H1 (cell line): ENCODE measurements around the gene PREX1. TPM values are rescaled to one million over a fixed set of nuclear protein-coding genes. Genes with fewer than 3 reads are reported as not detected.

Experiments
- CTCF ChIA-PET: fragments of 300-600 bp; sonication (Branson Sonifier 250); formaldehyde crosslinking; loops from one replicate; lab custom pipeline; 2021; ENCODE audit not compliant: partially characterized antibody; lab: Charles Lee
- POLR2A ChIA-PET: fragments of 300-600 bp; sonication (Branson Sonifier 250); formaldehyde crosslinking; loops from one replicate; lab custom pipeline; 2021; ENCODE audit warnings: inconsistent platforms; ENCODE audit not compliant: partially characterized antibody; lab: Charles Lee
- DNase-seq, 2 experiments: peaks; one replicate each; pipeline versions ENCODE4 v3.0.0 to v3.0.0-alpha.2; 2010 to 2022; ENCODE audit warnings: low spot score in 2 of 2, low read depth in 1 of 2, mixed read lengths in 1 of 2
- FAIRE-seq: peaks from 2 replicates; lab custom pipeline; 2011; peaks lifted over from hg19 to GRCh38; lab: Jason Lieb, UNC
- H2AFZ ChIP-seq: 2 replicates; pipeline ENCODE4 v1.8.1; 2012; ENCODE audit warnings: low read length, inconsistent platforms
- H2AK5ac ChIP-seq: 2 replicates; pipeline ENCODE4 v1.6.1; 2013; ENCODE audit warnings: low read depth, low read length
- H2BK120ac ChIP-seq: replicated peaks from 2 replicates; pipeline ENCODE3; 2013; ENCODE audit warnings: low read depth, low read length, inconsistent platforms
- H2BK12ac ChIP-seq: 2 replicates; pipeline ENCODE4 v1.6.1; 2013; ENCODE audit warnings: low read depth, low read length
- H2BK15ac ChIP-seq: 2 replicates; pipeline ENCODE4 v1.6.1; 2013; ENCODE audit warnings: low read length
- H2BK20ac ChIP-seq: 2 replicates; pipeline ENCODE4 v1.6.1; 2013; ENCODE audit warnings: low read length
- H2BK5ac ChIP-seq: 2 replicates; pipeline ENCODE4 v1.6.1; 2013; ENCODE audit warnings: low read depth, low read length
- H3K14ac ChIP-seq: 2 replicates; pipeline ENCODE4 v1.6.1; 2013; ENCODE audit warnings: inconsistent platforms; ENCODE audit not compliant: insufficient read length
- H3K18ac ChIP-seq: 2 replicates; pipeline ENCODE4 v1.6.1; 2013; ENCODE audit warnings: low read length; ENCODE audit errors: extremely low read depth
- H3K23ac ChIP-seq: 2 replicates; pipeline ENCODE4 v1.6.1; 2013; ENCODE audit warnings: inconsistent platforms; ENCODE audit not compliant: insufficient read length
- H3K23me2 ChIP-seq: 2 replicates; pipeline ENCODE4 v1.6.1; 2013; ENCODE audit warnings: low read depth, low read length
- H3K27ac ChIP-seq: 2 replicates; pipeline ENCODE4 v1.6.1; 2011; ENCODE audit warnings: low read depth, low read length, inconsistent platforms
- H3K27me3 ChIP-seq, 4 experiments: replicated peaks in 1 of 4; 1 replicate in 1 of 4; 2 replicates in 3 of 4; pipeline versions ENCODE4 v1.6.1 to v1.8.1; 2011 to 2013; ENCODE audit warnings: low read length in 3 of 4, mild to moderate bottlenecking in 3 of 4, inconsistent platforms in 2 of 4, mixed read lengths in 2 of 4, moderate library complexity in 1 of 4; ENCODE audit not compliant: control insufficient read depth in 3 of 4, insufficient read depth in 3 of 4; ENCODE audit errors: extremely low read depth in 1 of 4
- H3K36me3 ChIP-seq, 4 experiments: 2 replicates each; pipeline versions ENCODE4 v1.6.1 to v1.8.1; 2011 to 2013; ENCODE audit warnings: mild to moderate bottlenecking in 4 of 4, low read length in 3 of 4, moderate library complexity in 2 of 4, control low read depth in 1 of 4, inconsistent platforms in 1 of 4; ENCODE audit not compliant: insufficient read depth in 4 of 4, control insufficient read depth in 2 of 4
- H3K4ac ChIP-seq: replicated peaks from 2 replicates; pipeline ENCODE3; 2013; ENCODE audit warnings: low read length, low read depth, mixed read lengths, inconsistent platforms; ENCODE audit not compliant: insufficient read length
- H3K4me1 ChIP-seq, 4 experiments: replicated peaks in 1 of 4; 1 replicate in 1 of 4; 2 replicates in 3 of 4; pipeline versions ENCODE4 v1.6.1 to v1.8.1; 2011 to 2013; ENCODE audit warnings: low read length in 3 of 4, inconsistent platforms in 2 of 4, mixed read lengths in 1 of 4; ENCODE audit not compliant: insufficient read depth in 4 of 4, control insufficient read depth in 3 of 4
- H3K4me2 ChIP-seq, 2 experiments: 2 replicates each; pipeline versions ENCODE4 v1.6.1 to v1.8.1; 2011 to 2013; ENCODE audit warnings: low read depth in 2 of 2, low read length in 2 of 2, control low read depth in 1 of 2, inconsistent platforms in 1 of 2, mild to moderate bottlenecking in 1 of 2; ENCODE audit not compliant: insufficient read depth in 1 of 2
- H3K4me3 ChIP-seq, 4 experiments: fragments of 200-600, 300-600 bp in 1 of 4; sonication (generic), shearing (Covaris generic), sonication (Bioruptor Twin) in 1 of 4; 2 replicates each; pipeline versions ENCODE4 v1.5.1 to v1.8.1; 2011 to 2016; ENCODE audit warnings: low read length in 4 of 4, low read depth in 3 of 4, control low read depth in 2 of 4, inconsistent platforms in 2 of 4, mild to moderate bottlenecking in 2 of 4, mixed read lengths in 1 of 4, moderate library complexity in 1 of 4; ENCODE audit not compliant: insufficient read depth in 2 of 4; ENCODE audit errors: extremely low read depth in 1 of 4
- H3K56ac ChIP-seq: replicated peaks from 2 replicates; pipeline ENCODE3; 2013; ENCODE audit warnings: low read depth, mild to moderate bottlenecking, mixed read lengths, low read length, inconsistent platforms; ENCODE audit not compliant: insufficient read length
- H3K79me1 ChIP-seq: 2 replicates; pipeline ENCODE4 v1.6.1; 2013; ENCODE audit warnings: low read depth, low read length, control low read depth
- H3K79me2 ChIP-seq, 2 experiments: 2 replicates each; pipeline versions ENCODE4 v1.6.1 to v1.8.1; 2012 to 2013; ENCODE audit warnings: low read length in 2 of 2, mild to moderate bottlenecking in 2 of 2, inconsistent platforms in 1 of 2; ENCODE audit not compliant: insufficient read depth in 2 of 2, control insufficient read depth in 1 of 2
- H3K9ac ChIP-seq, 4 experiments: replicated peaks in 1 of 4; 1 replicate in 1 of 4; 2 replicates in 3 of 4; pipeline versions ENCODE4 v1.6.1 to v1.8.1; 2011 to 2013; ENCODE audit warnings: low read depth in 3 of 4, low read length in 3 of 4, control low read depth in 2 of 4, mild to moderate bottlenecking in 2 of 4, moderate library complexity in 2 of 4, inconsistent platforms in 1 of 4; ENCODE audit errors: extremely low read depth in 1 of 4
- H3K9me3 ChIP-seq, 2 experiments: 2 replicates each; pipeline versions ENCODE4 v1.6.1 to v1.8.1; 2012 to 2013; ENCODE audit warnings: mild to moderate bottlenecking in 2 of 2, moderate library complexity in 2 of 2, control low read depth in 1 of 2, inconsistent platforms in 1 of 2, low read depth in 1 of 2, low read length in 1 of 2, mixed read lengths in 1 of 2; ENCODE audit not compliant: insufficient read depth in 2 of 2
- H4K20me1 ChIP-seq, 2 experiments: replicated peaks in 1 of 2; 2 replicates each; pipeline versions ENCODE3 to v1.8.1; 2011 to 2013; ENCODE audit warnings: inconsistent platforms in 2 of 2, low read length in 2 of 2, mild to moderate bottlenecking in 1 of 2; ENCODE audit not compliant: insufficient read depth in 2 of 2, control insufficient read depth in 1 of 2
- H4K5ac ChIP-seq: 2 replicates; pipeline ENCODE4 v1.6.1; 2013; ENCODE audit warnings: low read length, low read depth, mixed read lengths, inconsistent platforms; ENCODE audit not compliant: insufficient read length
- H4K8ac ChIP-seq: 2 replicates; pipeline ENCODE4 v1.8.0; 2013; ENCODE audit warnings: mild to moderate bottlenecking, moderate library complexity, low read length, inconsistent platforms; ENCODE audit not compliant: insufficient read depth; ENCODE audit errors: extremely low read depth
- H4K91ac ChIP-seq: replicated peaks from 2 replicates; pipeline ENCODE3; 2013; ENCODE audit warnings: low read length, mixed read lengths, inconsistent platforms; ENCODE audit not compliant: insufficient read length
- E2F6 ChIP-seq: IDR thresholded peaks from 2 replicates; pipeline ENCODE4 v1.6.1; 2012; ENCODE audit warnings: inconsistent platforms
- NANOG ChIP-seq: IDR thresholded peaks from 2 replicates; pipeline ENCODE4 v1.6.1; 2011; ENCODE audit warnings: low read length, low read depth, mild to moderate bottlenecking, inconsistent platforms; ENCODE audit not compliant: insufficient read depth, poor library complexity, severe bottlenecking
- WGBS, 2 experiments: shearing (Covaris generic) in 1 of 2; methylation state at CpG; one replicate each; pipeline versions ENCODE4 v1.1.6 to v1.1.7; 2013 to 2015; ENCODE audit warnings: low lambda C conversion rate in 2 of 2, mixed read lengths in 2 of 2, inconsistent platforms in 1 of 2, low coverage in 1 of 2, missing lambda C conversion rate in 1 of 2; ENCODE audit not compliant: insufficient replicate concordance in 2 of 2, insufficient coverage in 1 of 2, insufficient read length in 1 of 2; ENCODE audit errors: extremely low coverage in 1 of 2, missing lambda C conversion rate in 1 of 2; 5-methylcytosine and 5-hydroxymethylcytosine counted together
- polyA plus RNA-seq, 7 experiments: library from polyadenylated mRNA; depleted of rRNA in 3 of 7; stranded (reverse) in 5 of 7; unstranded in 2 of 7; fragments of >200 nt in 5 of 7; fragments of 200-250 nt in 2 of 7; gene quantifications; 1 replicate in 5 of 7; 2 replicates in 1 of 7; 4 replicates in 1 of 7; pipeline versions ENCODE4 v1.2.1 to v1.2.3, GENCODE V29; 2011 to 2013; ENCODE audit warnings: missing spikeins in 2 of 7, mixed read lengths in 2 of 7
- total RNA-seq: library from RNA; stranded (reverse); fragmentation: NEBNext Ultra II Directional; extraction: Animal tissue kit (Norgen Biotek cat#: 25700); gene quantifications from 2 replicates; pipeline ENCODE4 v1.2.1, GENCODE V29; 2021

PREX1 gene
- total and polyA plus RNA-seq, 2 of the 8 experiments (the other 6 are each of a cell fraction or from before 2014, with no cell fraction given), result 10.7 to 12.8 TPM

- ChIA-PET POLR2A (no interaction called here), CTCF (interaction anchor here (1.8 to 2.6 kb wide), 3 partner anchors 11 to 961 kb away, joined by 4 to 7 read pairs (median 4); no protein-coding TSS in a partner anchor)
- H4K8ac ChIP-seq, result no peak overlapping the region; the same call in 1 of the 2 replicates
- no peak overlapping the region for H3K9ac ChIP-seq
- no peak overlapping the region for H4K5ac ChIP-seq
- H2AK5ac ChIP-seq, result no peak overlapping the region
- H3K79me2 ChIP-seq, result no peaks in the 10 kb centered on the region
- H3K23ac ChIP-seq, result no peak overlapping the region
- no peak overlapping the region for H2BK15ac ChIP-seq
- H2AFZ ChIP-seq, result no peak overlapping the region
- H2BK12ac ChIP-seq, result no peak overlapping the region
- H3K18ac ChIP-seq, result no peak overlapping the region
- no peak for DNase-seq
- H3K36me3 ChIP-seq, result no peaks in the 10 kb centered on the region
- no peaks in the 10 kb centered on the region for H3K9me3 ChIP-seq
- no peak overlapping the region for H2BK20ac ChIP-seq
- H3K79me1 ChIP-seq, result no peaks in the 10 kb centered on the region
- H3K56ac ChIP-seq, result no peak overlapping the region
- 83% methylated on average over 23 of the region's 23 CpGs; no CpG with 5 or more reads in 1 of the 2 experiments for WGBS, 2 experiments
- no peaks in the 10 kb centered on the region for H4K20me1 ChIP-seq
- H3K4me2 ChIP-seq, result no peak overlapping the region
- no peak overlapping the region for H3K27ac ChIP-seq
- no peak overlapping the region for H4K91ac ChIP-seq
- H2BK120ac ChIP-seq, result no peak overlapping the region
- peaks cover 0 to 5% (median 2%) of the 10 kb centered on the region in 4 experiments; a peak in 3 of 7 replicates for H3K4me1 ChIP-seq
- H3K4me3 ChIP-seq, result no peak overlapping the region
- H3K23me2 ChIP-seq, result no peaks in the 10 kb centered on the region
- no peak for TF ChIP-seq NANOG
- TF ChIP-seq E2F6, result 0 out of 2 replicates have a peak, but pooled peaks have one; percentile 24
- no peak overlapping the region for H3K4ac ChIP-seq
- no peak for FAIRE-seq
- no peak overlapping the region for H3K14ac ChIP-seq
- H2BK5ac ChIP-seq, result no peak overlapping the region
- H3K27me3 ChIP-seq, result no peaks in the 10 kb centered on the region
These were observed 203.3 kb downstream of the PREX1 start for GRCh38 chr20:48624315-48625020.
